HEK293T (cell line): ENCODE measurements around the gene IL18R1.

Source experiments
- BHLHE40 ChIP-seq: fragments of 450-650 bp; IDR thresholded peaks from 2 replicates; pipeline ENCODE4 v1.6.1; 2016; ENCODE audit warnings: mild to moderate bottlenecking, moderate library complexity, borderline replicate concordance
- SP1 ChIP-seq: fragments of 450-650 bp; IDR thresholded peaks from 2 replicates; pipeline ENCODE4 v1.6.1; 2017
- TARDBP ChIP-seq: fragments of 450-650 bp; IDR thresholded peaks from 2 replicates; pipeline ENCODE4 v1.6.1; 2016
- ZNF384 ChIP-seq: fragments of 450-650 bp; IDR thresholded peaks from 2 replicates; pipeline ENCODE4 v1.6.1; 2016
- TF ChIP-seq, protein P1 (sequence below): fragments of 450-650 bp; IDR thresholded peaks from 2 replicates; pipeline ENCODE4 v1.6.1; 2016

DNA sequence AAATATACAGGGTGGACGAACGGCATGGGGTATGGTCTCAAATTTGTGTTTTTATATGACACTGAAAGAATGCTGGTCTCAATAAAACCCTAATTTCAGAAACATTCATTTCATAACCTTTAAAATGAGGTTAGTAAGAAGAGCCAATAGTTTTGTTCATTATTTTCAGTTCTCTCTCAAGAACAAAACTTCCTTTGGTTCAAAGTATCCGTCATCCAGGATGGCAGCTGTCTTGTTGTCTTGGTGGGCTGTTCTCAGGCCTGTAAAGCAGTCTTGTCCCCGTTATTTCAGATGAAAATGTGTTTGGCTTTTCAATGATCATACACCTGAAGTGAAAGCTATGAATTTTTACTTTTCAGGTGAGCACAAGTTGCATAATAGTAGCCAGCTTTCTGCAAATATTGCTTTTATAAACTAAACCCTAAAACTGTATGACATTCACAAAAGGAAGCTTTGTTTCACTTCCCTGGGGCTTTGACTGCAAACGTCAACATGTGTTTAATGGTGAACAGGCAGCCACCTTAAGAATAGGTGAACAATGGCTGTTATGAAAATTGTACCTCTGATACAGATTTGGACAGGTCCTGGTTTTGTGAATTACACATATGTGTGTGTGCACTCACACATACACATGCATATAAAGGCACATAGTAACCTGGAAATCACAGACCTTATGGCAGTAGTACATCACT lies 70.0 kb downstream of the IL18R1 start:
- TF ChIP-seq TARDBP = no peak
- TF ChIP-seq ZNF384 = no peak
- TF ChIP-seq SP1 = no peak
- TF ChIP-seq, protein P1, sequence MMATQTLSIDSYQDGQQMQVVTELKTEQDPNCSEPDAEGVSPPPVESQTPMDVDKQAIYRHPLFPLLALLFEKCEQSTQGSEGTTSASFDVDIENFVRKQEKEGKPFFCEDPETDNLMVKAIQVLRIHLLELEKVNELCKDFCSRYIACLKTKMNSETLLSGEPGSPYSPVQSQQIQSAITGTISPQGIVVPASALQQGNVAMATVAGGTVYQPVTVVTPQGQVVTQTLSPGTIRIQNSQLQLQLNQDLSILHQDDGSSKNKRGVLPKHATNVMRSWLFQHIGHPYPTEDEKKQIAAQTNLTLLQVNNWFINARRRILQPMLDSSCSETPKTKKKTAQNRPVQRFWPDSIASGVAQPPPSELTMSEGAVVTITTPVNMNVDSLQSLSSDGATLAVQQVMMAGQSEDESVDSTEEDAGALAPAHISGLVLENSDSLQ = no peak
- no peak for TF ChIP-seq BHLHE40
